ENCODE results near the gene DEPDC1. TPM values are rescaled to one million over a fixed set of nuclear protein-coding genes. Genes with fewer than 3 reads are reported as not detected.

DEPDC1 gene
- polyA plus RNA-seq, 1 experiment: 9.8 TPM

DNA sequence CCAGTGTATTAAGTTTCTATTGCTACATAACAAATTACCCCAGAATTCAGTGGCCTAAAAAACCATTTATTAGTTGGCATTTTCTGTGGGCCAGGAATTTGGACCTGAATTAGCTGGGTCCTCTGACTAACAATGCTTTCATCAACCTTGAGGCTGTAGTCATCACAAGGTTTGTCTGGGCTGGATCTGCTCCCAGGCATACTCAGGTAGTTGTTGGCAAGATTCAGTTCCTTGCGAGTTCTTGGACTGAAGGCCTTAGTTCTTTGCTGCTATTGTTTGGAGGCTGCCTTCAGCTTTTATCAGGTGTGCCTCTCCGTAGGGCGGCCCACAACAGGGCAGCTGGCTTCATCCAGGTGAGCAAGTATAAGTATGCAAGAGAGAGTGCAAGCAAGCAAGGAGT is 31.4 kb upstream of the DEPDC1 start:
- no peak overlapping the region for H3K4me3 ChIP-seq (ENCODE audit: low read depth, low read length)
- ChIA-PET CTCF (no interaction called here), POLR2A (no interaction called here)
- no peak for DNase-seq (ENCODE audit: low read depth, low spot score)
- H3K9me3 ChIP-seq (ENCODE audit: control insufficient read depth, insufficient read depth, low read length): no peaks in the 10 kb centered on the region
- H3K27ac ChIP-seq (ENCODE audit: low read depth, low read length): no peak overlapping the region
- TF ChIP-seq, protein P1, sequence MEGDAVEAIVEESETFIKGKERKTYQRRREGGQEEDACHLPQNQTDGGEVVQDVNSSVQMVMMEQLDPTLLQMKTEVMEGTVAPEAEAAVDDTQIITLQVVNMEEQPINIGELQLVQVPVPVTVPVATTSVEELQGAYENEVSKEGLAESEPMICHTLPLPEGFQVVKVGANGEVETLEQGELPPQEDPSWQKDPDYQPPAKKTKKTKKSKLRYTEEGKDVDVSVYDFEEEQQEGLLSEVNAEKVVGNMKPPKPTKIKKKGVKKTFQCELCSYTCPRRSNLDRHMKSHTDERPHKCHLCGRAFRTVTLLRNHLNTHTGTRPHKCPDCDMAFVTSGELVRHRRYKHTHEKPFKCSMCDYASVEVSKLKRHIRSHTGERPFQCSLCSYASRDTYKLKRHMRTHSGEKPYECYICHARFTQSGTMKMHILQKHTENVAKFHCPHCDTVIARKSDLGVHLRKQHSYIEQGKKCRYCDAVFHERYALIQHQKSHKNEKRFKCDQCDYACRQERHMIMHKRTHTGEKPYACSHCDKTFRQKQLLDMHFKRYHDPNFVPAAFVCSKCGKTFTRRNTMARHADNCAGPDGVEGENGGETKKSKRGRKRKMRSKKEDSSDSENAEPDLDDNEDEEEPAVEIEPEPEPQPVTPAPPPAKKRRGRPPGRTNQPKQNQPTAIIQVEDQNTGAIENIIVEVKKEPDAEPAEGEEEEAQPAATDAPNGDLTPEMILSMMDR (IDR thresholded peaks at IDR 0.05; ENCODE audit: low read depth, low read length): no peak
- H3K27me3 ChIP-seq (ENCODE audit: control insufficient read depth, insufficient read depth, low read length): no peaks in the 10 kb centered on the region

DNA sequence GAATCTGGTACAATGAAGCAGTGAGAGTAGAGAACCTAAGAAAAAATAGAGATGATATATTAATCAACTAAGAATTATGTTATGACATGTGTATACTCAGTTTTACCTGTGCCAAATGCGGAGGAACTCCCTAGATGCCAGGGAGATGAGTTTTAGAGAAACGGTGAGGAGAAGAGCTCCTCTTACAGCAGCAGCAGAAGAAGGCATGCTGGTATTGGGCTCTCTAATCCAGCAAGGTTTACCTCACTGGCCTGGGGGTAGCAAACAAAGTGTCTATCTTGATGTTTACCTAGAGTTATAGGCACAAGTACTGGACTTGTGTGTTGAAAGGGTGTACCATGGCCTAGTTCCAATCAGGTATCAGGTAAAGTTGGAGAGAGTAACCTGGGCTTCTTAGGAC is 28.9 kb upstream of the DEPDC1 start:
- Histone ChIP-seq H3K4me3 (ENCODE audit: low read depth, low read length) (no peak overlapping the region), H3K27me3 (ENCODE audit: control insufficient read depth, insufficient read depth, low read length) (no peaks in the 10 kb centered on the region), H3K27ac (ENCODE audit: low read depth, low read length) (no peak overlapping the region), H3K9me3 (ENCODE audit: control insufficient read depth, insufficient read depth, low read length) (no peaks in the 10 kb centered on the region)
- TF ChIP-seq, protein P1 (IDR thresholded peaks at IDR 0.05; ENCODE audit: low read depth, low read length): no peak
- ChIA-PET CTCF (no interaction called here), POLR2A (no interaction called here)
- no peak for DNase-seq (ENCODE audit: low read depth, low spot score)

DNA sequence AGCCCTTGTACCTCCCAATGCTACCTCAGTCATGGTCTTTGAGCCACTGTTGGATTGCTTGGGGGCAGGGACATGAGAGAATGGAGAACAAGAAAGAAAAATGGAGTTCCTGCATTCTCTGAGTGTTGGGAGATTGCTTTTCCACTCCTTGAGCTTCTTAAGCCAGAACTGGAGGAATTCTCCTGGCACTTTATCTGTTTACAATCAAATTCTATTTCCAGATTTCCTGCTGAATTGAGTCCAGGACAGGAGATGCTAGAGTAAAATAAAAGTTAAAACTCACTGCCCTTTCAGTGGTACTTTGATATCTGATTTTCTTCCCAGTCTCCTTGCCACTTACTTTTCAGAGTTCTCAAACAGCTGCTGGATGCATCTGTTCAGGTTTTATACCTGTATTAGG is 24.4 kb upstream of the DEPDC1 start:
- DNase-seq (ENCODE audit: low read depth, low spot score): no peak
- Histone ChIP-seq H3K27ac (ENCODE audit: low read depth, low read length) (no peak overlapping the region), H3K4me3 (ENCODE audit: low read depth, low read length) (no peak overlapping the region), H3K9me3 (ENCODE audit: control insufficient read depth, insufficient read depth, low read length) (no peaks in the 10 kb centered on the region), H3K27me3 (ENCODE audit: control insufficient read depth, insufficient read depth, low read length) (no peaks in the 10 kb centered on the region)
- ChIA-PET CTCF (no interaction called here), POLR2A (no interaction called here)
- TF ChIP-seq, protein P1 (IDR thresholded peaks at IDR 0.05; ENCODE audit: low read depth, low read length): no peak

DNA sequence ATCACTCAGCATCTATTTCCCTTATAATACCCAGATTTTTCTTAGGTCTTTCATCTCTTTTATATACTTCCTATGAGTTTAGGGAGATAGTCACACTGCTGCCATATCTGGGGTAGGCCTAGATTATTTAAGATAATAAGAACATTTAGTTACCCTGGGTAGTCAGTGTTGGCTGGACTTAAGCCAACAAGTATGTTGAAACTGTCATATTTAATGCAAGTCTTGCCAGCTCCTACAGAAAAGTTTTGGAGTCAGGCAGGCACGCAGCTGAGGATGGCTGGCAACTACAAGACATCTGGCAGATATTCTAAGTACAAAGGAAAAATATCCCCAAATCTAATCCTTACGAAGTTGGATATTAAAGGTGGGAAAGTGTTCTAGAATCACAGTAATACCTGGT is 19.2 kb upstream of the DEPDC1 start:
- H3K4me3 ChIP-seq (ENCODE audit: low read depth, low read length): no peak overlapping the region
- no peak for DNase-seq (ENCODE audit: low read depth, low spot score)
- TF ChIP-seq, protein P1 (IDR thresholded peaks at IDR 0.05; ENCODE audit: low read depth, low read length): no peak
- POLR2A ChIA-PET: no interaction called here
- no peak overlapping the region for H3K27ac ChIP-seq (ENCODE audit: low read depth, low read length)
- H3K9me3 ChIP-seq (ENCODE audit: control insufficient read depth, insufficient read depth, low read length): no peaks in the 10 kb centered on the region
- H3K27me3 ChIP-seq (ENCODE audit: control insufficient read depth, insufficient read depth, low read length): no peaks in the 10 kb centered on the region
- CTCF ChIA-PET: no interaction called here

DNA sequence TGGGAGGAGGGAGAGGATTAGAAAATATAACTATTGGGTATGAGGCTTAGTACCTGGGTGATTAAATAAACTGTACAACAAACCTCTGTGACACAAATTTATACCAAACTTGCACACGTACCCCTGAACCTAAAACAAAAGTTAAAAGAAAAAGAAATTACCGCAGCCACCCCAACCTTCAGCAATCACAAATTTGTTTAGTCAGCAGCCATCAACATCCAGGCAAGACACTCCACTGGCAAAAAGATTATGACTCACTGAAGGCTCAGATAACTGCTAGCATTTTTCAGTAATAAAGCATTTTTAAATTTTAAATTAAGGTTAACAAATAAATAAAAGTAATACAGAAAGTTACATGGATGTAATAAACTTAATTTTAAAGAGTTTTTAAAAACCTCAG is 14.4 kb upstream of the DEPDC1 start:
- H3K4me3 ChIP-seq (ENCODE audit: low read depth, low read length): no peak overlapping the region
- no peak overlapping the region for H3K27ac ChIP-seq (ENCODE audit: low read depth, low read length)
- DNase-seq (ENCODE audit: low read depth, low spot score): no peak
- TF ChIP-seq, protein P1 (IDR thresholded peaks at IDR 0.05; ENCODE audit: low read depth, low read length): no peak
- no peaks in the 10 kb centered on the region for H3K9me3 ChIP-seq (ENCODE audit: control insufficient read depth, insufficient read depth, low read length)
- POLR2A ChIA-PET: no interaction called here
- CTCF ChIA-PET: no interaction called here
- no peaks in the 10 kb centered on the region for H3K27me3 ChIP-seq (ENCODE audit: control insufficient read depth, insufficient read depth, low read length)

Measured in AG04450 (cell line).